ENCODE data around the gene LCN6. TPM values are rescaled to one million over a fixed set of nuclear protein-coding genes. Genes with fewer than 3 reads are reported as not detected.
A peak's percentile ranks its signal among the peaks of the same experiment; 100 is the strongest.
"Not testable (repeated sequence)": the region's sequence is repeated elsewhere in the genome, so short reads cannot be mapped to it uniquely, and the experiment has no call there.

The LCN6 gene
- total RNA-seq, 1 experiment from 2014 or later, result not detected

DNA sequence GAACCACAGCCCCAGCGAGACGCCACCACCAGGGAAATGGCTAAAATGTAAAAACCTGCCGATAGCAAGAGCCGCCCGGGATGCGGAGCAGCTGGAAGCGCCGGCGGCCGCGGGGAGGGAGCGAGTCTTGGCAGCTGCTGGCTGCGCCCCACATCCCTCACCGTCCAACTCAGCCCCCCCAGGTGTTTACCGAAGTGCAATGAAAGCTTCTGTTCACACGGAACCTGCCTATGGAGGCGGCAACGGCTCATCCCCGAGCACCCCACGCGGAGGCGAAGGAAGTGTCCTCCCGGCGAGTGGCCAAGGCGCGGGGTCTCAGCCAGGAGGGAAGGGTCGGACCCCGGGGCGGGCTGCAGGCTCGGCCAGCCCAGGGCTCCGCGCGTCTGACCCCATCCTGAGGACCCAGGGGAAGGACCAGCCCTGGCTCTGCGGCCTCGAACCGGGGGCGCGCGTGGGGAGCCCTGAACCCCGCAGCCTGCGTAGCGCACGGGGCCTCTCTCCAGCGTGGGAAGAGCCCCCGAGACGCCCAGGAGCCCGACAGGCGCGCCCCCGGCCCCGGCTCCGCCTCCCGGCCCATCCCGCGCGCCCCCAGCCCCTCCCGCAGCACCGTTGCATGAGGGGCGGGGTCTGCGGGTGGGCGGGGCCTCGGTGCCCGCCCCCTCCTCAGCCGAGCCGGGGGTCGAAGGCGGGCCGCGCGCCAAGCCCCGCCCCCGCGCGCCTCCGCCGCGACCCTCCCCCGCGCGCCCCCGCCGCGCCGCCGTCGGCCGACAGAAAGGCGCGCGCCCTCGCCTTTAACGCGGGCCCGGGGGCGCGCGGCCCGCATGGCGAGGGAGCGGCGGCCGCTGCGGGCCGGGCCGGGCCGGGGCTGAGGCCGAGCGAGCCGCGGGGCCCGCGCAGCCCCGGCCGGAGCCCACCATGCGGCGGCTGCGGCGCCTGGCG is 36.3 kb downstream of the LCN6 start, which contains the start of gene DIPK1B:
Gene DIPK1B, plus strand, starts transcription at position 822 of the 939 bp plus-strand sequence. Its CDS starts 94 bp downstream, at position 916.
- DNase-seq, result peak; percentile 75
- H3K4me1 Mint-ChIP-seq, result peaks cover 3 to 10% of the 10 kb centered on the region in 2 experiments

DNA sequence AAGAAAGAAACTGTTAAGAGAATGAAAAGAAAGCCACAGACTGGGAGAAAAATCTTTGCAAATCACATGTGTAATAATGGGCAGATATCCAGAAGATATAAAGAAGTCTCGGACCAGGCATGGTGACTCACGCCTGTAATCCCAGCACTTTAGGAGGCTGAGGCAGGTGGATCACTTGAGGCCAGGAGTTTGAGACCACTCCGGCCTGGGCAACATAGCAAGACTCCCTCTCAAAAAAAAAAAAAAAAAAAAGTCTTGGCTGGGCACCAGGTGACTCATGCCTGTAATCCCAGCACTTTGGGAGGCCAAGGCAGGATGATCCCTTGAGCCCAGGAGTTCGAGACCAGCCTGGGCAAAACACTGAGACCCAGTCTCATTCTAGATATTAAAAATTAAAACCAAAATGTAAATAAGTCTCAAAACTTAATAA is 37.1 kb downstream of the LCN6 start:
- H3T11ph ChIP-seq (ENCODE audit: low read length); H3K27me3 ChIP-seq (ENCODE audit: insufficient read depth, low read length); H3K18ac ChIP-seq (ENCODE audit: insufficient read length, low read depth, low read length); H4K8ac ChIP-seq (replicated peaks; ENCODE audit: insufficient read length, low read depth, low read length); H3K9me3 ChIP-seq (ENCODE audit: control insufficient read depth, low read depth, low read length); H3K56ac ChIP-seq (ENCODE audit: insufficient read length, low read depth, low read length); H3K36me3 Mint-ChIP-seq (ENCODE audit: insufficient read depth in 1 of 3, low read depth in 3 of 3); H2BK120ac ChIP-seq (ENCODE audit: low read depth, low read length, poor library complexity, severe bottlenecking); H2BK20ac ChIP-seq (ENCODE audit: low read depth, low read length, poor library complexity, severe bottlenecking); H3K4ac ChIP-seq (ENCODE audit: low read depth, low read length); H2AK5ac ChIP-seq (ENCODE audit: insufficient read length, low read length); H3K9me3 Mint-ChIP-seq; H4K20me1 ChIP-seq (ENCODE audit: control insufficient read depth, insufficient read depth, insufficient read length); H3K4me1 ChIP-seq (ENCODE audit: insufficient read depth, low read length); H2AFZ ChIP-seq (ENCODE audit: low read length); H2BK5ac ChIP-seq (ENCODE audit: insufficient read length, low read length); H3K79me2 ChIP-seq (ENCODE audit: insufficient read depth, low read length); H3K23ac ChIP-seq (ENCODE audit: insufficient read length, low read depth, low read length); H4K5ac ChIP-seq (ENCODE audit: insufficient read length, low read depth, low read length); H4K91ac ChIP-seq (ENCODE audit: insufficient read length, low read depth, low read length); H3K9ac ChIP-seq (ENCODE audit: extremely low read depth, insufficient read length, low read length); H3K79me1 ChIP-seq (ENCODE audit: insufficient read depth, low read depth, low read length, poor library complexity, severe bottlenecking); H3K27ac ChIP-seq (ENCODE audit: insufficient read length, low read depth, low read length); H2BK15ac ChIP-seq (ENCODE audit: low read depth, low read length); H3K14ac ChIP-seq (ENCODE audit: insufficient read depth, low read length); H2BK12ac ChIP-seq (ENCODE audit: insufficient read length, low read depth, low read length); H3K27ac Mint-ChIP-seq; H3K4me1 Mint-ChIP-seq: not testable (repeated sequence)
- WGBS (ENCODE audit: extremely low coverage, insufficient read length, low lambda C conversion rate), result no CpG with 5 or more reads among the region's 4 CpGs
- peak; percentile 23 for DNase-seq
- Histone ChIP-seq H3K23me2 (ENCODE audit: insufficient read length, low read depth, low read length, poor library complexity, severe bottlenecking) (peaks cover 12% of the 10 kb centered on the region), H3K4me2 (ENCODE audit: insufficient read depth, insufficient read length, low read length) (peak overlapping the region; percentile 57)
- Mint-ChIP-seq H3K27me3 (ENCODE audit: low read depth) (peaks cover 43% of the 10 kb centered on the region), H3K4me3 (peak overlapping the region; percentile 65 to 85)

More for the DNA sequence above, 36.3 kb downstream of the LCN6 start, which contains the start of gene DIPK1B:
- Mint-ChIP-seq H3K9me3 (no peaks in the 10 kb centered on the region), H3K36me3 (ENCODE audit: insufficient read depth in 1 of 3, low read depth in 3 of 3) (peaks cover 0 to 5% (median 4%) of the 10 kb centered on the region in 3 experiments; a peak in 3 of 7 replicates), H3K27me3 (ENCODE audit: low read depth) (peaks cover 40% of the 10 kb centered on the region), H3K4me3 (peak within 1 kb of the TSS; percentile 70 to 85), H3K27ac (peak within 1 kb of the TSS in 1 of 3 experiments; percentile 44; a peak in 1 of 7 replicates)
- H2BK5ac ChIP-seq (ENCODE audit: insufficient read length, low read length), result no peak within 1 kb of the TSS
- no peaks in the 10 kb centered on the region for H3K27me3 ChIP-seq (ENCODE audit: insufficient read depth, low read length)
- no peak within 1 kb of the TSS for H4K5ac ChIP-seq (ENCODE audit: insufficient read length, low read depth, low read length)
- H2BK120ac ChIP-seq (ENCODE audit: low read depth, low read length, poor library complexity, severe bottlenecking), result no peak within 1 kb of the TSS
- H2BK20ac ChIP-seq (ENCODE audit: low read depth, low read length, poor library complexity, severe bottlenecking), result no peak within 1 kb of the TSS
- no CpG with 5 or more reads among the region's 119 CpGs for WGBS (ENCODE audit: extremely low coverage, insufficient read length, low lambda C conversion rate)
- H3K14ac ChIP-seq (ENCODE audit: insufficient read depth, low read length), result 0 out of 2 replicates have a peak within 1 kb of the TSS, but pooled peaks have one; percentile 74
- H3K4me2 ChIP-seq (ENCODE audit: insufficient read depth, insufficient read length, low read length), result peak within 1 kb of the TSS; percentile 70
- no peak within 1 kb of the TSS for H2AFZ ChIP-seq (ENCODE audit: low read length)
- no peak within 1 kb of the TSS for H3K56ac ChIP-seq (ENCODE audit: insufficient read length, low read depth, low read length)
- no peak within 1 kb of the TSS for H3K18ac ChIP-seq (ENCODE audit: insufficient read length, low read depth, low read length)
- peaks cover 12% of the 10 kb centered on the region for H3K23me2 ChIP-seq (ENCODE audit: insufficient read length, low read depth, low read length, poor library complexity, severe bottlenecking)
- no peak within 1 kb of the TSS for H3K9ac ChIP-seq (ENCODE audit: extremely low read depth, insufficient read length, low read length)
- no peaks in the 10 kb centered on the region for H3K9me3 ChIP-seq (ENCODE audit: control insufficient read depth, low read depth, low read length)
- peaks cover 4% of the 10 kb centered on the region; the same call in 1 of the 2 replicates for H3K79me2 ChIP-seq (ENCODE audit: insufficient read depth, low read length)
- H2BK15ac ChIP-seq (ENCODE audit: low read depth, low read length), result no peak within 1 kb of the TSS
- H3K23ac ChIP-seq (ENCODE audit: insufficient read length, low read depth, low read length), result no peak within 1 kb of the TSS
- no peaks in the 10 kb centered on the region for H4K20me1 ChIP-seq (ENCODE audit: control insufficient read depth, insufficient read depth, insufficient read length)
- no peaks in the 10 kb centered on the region; the same call in 1 of the 2 replicates for H3K4me1 ChIP-seq (ENCODE audit: insufficient read depth, low read length)
- no peak within 1 kb of the TSS for H4K91ac ChIP-seq (ENCODE audit: insufficient read length, low read depth, low read length)
- no peak within 1 kb of the TSS for H3T11ph ChIP-seq (ENCODE audit: low read length)
- no peak within 1 kb of the TSS for H3K27ac ChIP-seq (ENCODE audit: insufficient read length, low read depth, low read length)
- H4K8ac ChIP-seq (replicated peaks; ENCODE audit: insufficient read length, low read depth, low read length), result no peak within 1 kb of the TSS
- no peak within 1 kb of the TSS for H3K4ac ChIP-seq (ENCODE audit: low read depth, low read length)
- H2AK5ac ChIP-seq (ENCODE audit: insufficient read length, low read length), result no peak within 1 kb of the TSS
- TF ChIP-seq, protein P1, sequence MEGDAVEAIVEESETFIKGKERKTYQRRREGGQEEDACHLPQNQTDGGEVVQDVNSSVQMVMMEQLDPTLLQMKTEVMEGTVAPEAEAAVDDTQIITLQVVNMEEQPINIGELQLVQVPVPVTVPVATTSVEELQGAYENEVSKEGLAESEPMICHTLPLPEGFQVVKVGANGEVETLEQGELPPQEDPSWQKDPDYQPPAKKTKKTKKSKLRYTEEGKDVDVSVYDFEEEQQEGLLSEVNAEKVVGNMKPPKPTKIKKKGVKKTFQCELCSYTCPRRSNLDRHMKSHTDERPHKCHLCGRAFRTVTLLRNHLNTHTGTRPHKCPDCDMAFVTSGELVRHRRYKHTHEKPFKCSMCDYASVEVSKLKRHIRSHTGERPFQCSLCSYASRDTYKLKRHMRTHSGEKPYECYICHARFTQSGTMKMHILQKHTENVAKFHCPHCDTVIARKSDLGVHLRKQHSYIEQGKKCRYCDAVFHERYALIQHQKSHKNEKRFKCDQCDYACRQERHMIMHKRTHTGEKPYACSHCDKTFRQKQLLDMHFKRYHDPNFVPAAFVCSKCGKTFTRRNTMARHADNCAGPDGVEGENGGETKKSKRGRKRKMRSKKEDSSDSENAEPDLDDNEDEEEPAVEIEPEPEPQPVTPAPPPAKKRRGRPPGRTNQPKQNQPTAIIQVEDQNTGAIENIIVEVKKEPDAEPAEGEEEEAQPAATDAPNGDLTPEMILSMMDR (conservative IDR thresholded peaks at IDR 0.05), result no peak
- no peak within 1 kb of the TSS for H2BK12ac ChIP-seq (ENCODE audit: insufficient read length, low read depth, low read length)
- H3K79me1 ChIP-seq (ENCODE audit: insufficient read depth, low read depth, low read length, poor library complexity, severe bottlenecking), result peaks cover 8% of the 10 kb centered on the region
